Central memory CD8-positive, alpha-beta T cell (primary cell): ENCODE measurements around the gene TSC2.
"Not testable (repeated sequence)": the region's sequence is repeated elsewhere in the genome, so short reads cannot be mapped to it uniquely, and the experiment has no call there.

ENCODE experiments used
- ATAC-seq: fragments of 150-1000 bp; cut with Tn5 transposase; replicated peaks from 2 replicates; pipeline ENCODE4 v1.10.0; 2022; ENCODE audit warnings: mild to moderate bottlenecking, moderate FRiP score, moderate number of reproducible peaks; ENCODE audit not compliant: poor library complexity, severe bottlenecking; ENCODE audit errors: extremely low read depth
- DNase-seq, 2 donors: peaks; one replicate each; pipeline ENCODE4 v3.0.0; 2021; ENCODE audit warnings: low spot score in 2 of 2
- H3K27ac Mint-ChIP-seq: one replicate; pipeline ENCODE4 v1.8.0; 2022; ENCODE audit warnings: low read depth, mild to moderate bottlenecking, moderate library complexity, mixed read lengths
- H3K27me3 Mint-ChIP-seq: one replicate; pipeline ENCODE4 v1.8.0; 2022; ENCODE audit warnings: mixed read lengths
- H3K36me3 Mint-ChIP-seq: one replicate; pipeline ENCODE4 v1.8.0; 2022; ENCODE audit warnings: mild to moderate bottlenecking, moderate library complexity, mixed read lengths; ENCODE audit not compliant: insufficient read depth
- H3K4me1 Mint-ChIP-seq: one replicate; pipeline ENCODE4 v1.8.0; 2022; ENCODE audit warnings: mixed read lengths
- H3K4me3 Mint-ChIP-seq: one replicate; pipeline ENCODE4 v1.8.0; 2022; ENCODE audit warnings: mild to moderate bottlenecking, moderate library complexity, mixed read lengths
- H3K9me3 Mint-ChIP-seq: one replicate; pipeline ENCODE4 v1.8.0; 2022; ENCODE audit warnings: mixed read lengths

Gene TSC2

GRCh38 chr16:2029350-2029749 is 18.4 kb upstream of the TSC2 start:
- Mint-ChIP-seq H3K27me3 (no peaks in the 10 kb centered on the region), H3K36me3 (no peaks in the 10 kb centered on the region), H3K4me1 (no peaks in the 10 kb centered on the region), H3K9me3 (no peaks in the 10 kb centered on the region), H3K4me3 (no peak overlapping the region), H3K27ac (no peak overlapping the region)
- no peak for DNase-seq
- ATAC-seq = no peak

GRCh38 chr16:2030036-2030435 is 17.7 kb upstream of the TSC2 start:
- Mint-ChIP-seq H3K36me3 (no peaks in the 10 kb centered on the region), H3K9me3 (no peaks in the 10 kb centered on the region), H3K27me3 (no peaks in the 10 kb centered on the region), H3K27ac (no peak overlapping the region), H3K4me1 (no peaks in the 10 kb centered on the region), H3K4me3 (no peak overlapping the region)
- DNase-seq (no peak), ATAC-seq (no peak)

- H3K9me3 Mint-ChIP-seq = no peaks in the 10 kb centered on the region
- no peak overlapping the region for H3K27ac Mint-ChIP-seq
- H3K4me3 Mint-ChIP-seq = no peak overlapping the region
- no peaks in the 10 kb centered on the region for H3K4me1 Mint-ChIP-seq
- no peaks in the 10 kb centered on the region for H3K36me3 Mint-ChIP-seq
- no peaks in the 10 kb centered on the region for H3K27me3 Mint-ChIP-seq
- ATAC-seq (no peak), DNase-seq (no peak)
Observed at GRCh38 chr16:2031081-2031577, 16.7 kb upstream of the TSC2 start.

- Mint-ChIP-seq H3K36me3 (no peaks in the 10 kb centered on the region), H3K9me3 (no peaks in the 10 kb centered on the region), H3K27me3 (no peaks in the 10 kb centered on the region), H3K27ac (no peak overlapping the region), H3K4me3 (no peak overlapping the region), H3K4me1 (no peaks in the 10 kb centered on the region)
- DNase-seq = no peak
- no peak for ATAC-seq
Observed at GRCh38 chr16:2032285-2033056, 15.3 kb upstream of the TSC2 start.

- DNase-seq = no peak
- no peaks in the 10 kb centered on the region for H3K27me3 Mint-ChIP-seq
- H3K9me3 Mint-ChIP-seq = no peaks in the 10 kb centered on the region
- no peak overlapping the region for H3K27ac Mint-ChIP-seq
- ATAC-seq = no peak
- no peaks in the 10 kb centered on the region for H3K4me1 Mint-ChIP-seq
- no peaks in the 10 kb centered on the region for H3K36me3 Mint-ChIP-seq
- H3K4me3 Mint-ChIP-seq = no peak overlapping the region
Observed at GRCh38 chr16:2033057-2033908, 14.5 kb upstream of the TSC2 start.

GRCh38 chr16:2033909-2034695 is 13.7 kb upstream of the TSC2 start:
- not testable (repeated sequence) for H3K27ac Mint-ChIP-seq, DNase-seq, H3K27me3 Mint-ChIP-seq, H3K4me1 Mint-ChIP-seq, ATAC-seq, H3K9me3 Mint-ChIP-seq, H3K4me3 Mint-ChIP-seq, H3K36me3 Mint-ChIP-seq

- H3K36me3 Mint-ChIP-seq = no peaks in the 10 kb centered on the region
- DNase-seq = no peak
- H3K9me3 Mint-ChIP-seq = no peaks in the 10 kb centered on the region
- H3K27ac Mint-ChIP-seq = no peak overlapping the region
- no peak overlapping the region for H3K4me3 Mint-ChIP-seq
- ATAC-seq = no peak
- H3K4me1 Mint-ChIP-seq = no peaks in the 10 kb centered on the region
- H3K27me3 Mint-ChIP-seq = no peaks in the 10 kb centered on the region
Observed at GRCh38 chr16:2034696-2035430, 12.9 kb upstream of the TSC2 start.

- no peak overlapping the region for H3K27ac Mint-ChIP-seq
- H3K27me3 Mint-ChIP-seq = no peaks in the 10 kb centered on the region
- no peak overlapping the region for H3K4me3 Mint-ChIP-seq
- no peak for DNase-seq
- no peaks in the 10 kb centered on the region for H3K9me3 Mint-ChIP-seq
- H3K36me3 Mint-ChIP-seq = no peaks in the 10 kb centered on the region
- no peak for ATAC-seq
- no peaks in the 10 kb centered on the region for H3K4me1 Mint-ChIP-seq
Observed at GRCh38 chr16:2035431-2036199, 12.2 kb upstream of the TSC2 start.

GRCh38 chr16:2036200-2036966 is 11.4 kb upstream of the TSC2 start:
- no peak overlapping the region for H3K4me3 Mint-ChIP-seq
- no peaks in the 10 kb centered on the region for H3K9me3 Mint-ChIP-seq
- no peaks in the 10 kb centered on the region for H3K36me3 Mint-ChIP-seq
- ATAC-seq = no peak
- DNase-seq = no peak
- H3K27me3 Mint-ChIP-seq = no peaks in the 10 kb centered on the region
- H3K4me1 Mint-ChIP-seq = no peaks in the 10 kb centered on the region
- H3K27ac Mint-ChIP-seq = no peak overlapping the region

GRCh38 chr16:2037115-2037514 is 10.7 kb upstream of the TSC2 start:
- no peaks in the 10 kb centered on the region for H3K36me3 Mint-ChIP-seq
- H3K4me3 Mint-ChIP-seq = no peak overlapping the region
- ATAC-seq (no peak), DNase-seq (no peak)
- no peaks in the 10 kb centered on the region for H3K4me1 Mint-ChIP-seq
- H3K9me3 Mint-ChIP-seq = no peaks in the 10 kb centered on the region
- no peaks in the 10 kb centered on the region for H3K27me3 Mint-ChIP-seq
- H3K27ac Mint-ChIP-seq = no peak overlapping the region
